ENCODE data around the gene SMAD3.

- TF ChIP-seq CTCF (IDR thresholded peaks at IDR 0.05), result no peak
- TF ChIP-seq POLR2A (IDR thresholded peaks at IDR 0.05), result no peak
These were observed 96.0 kb downstream of the SMAD3 start for GRCh38 chr15:67161412-67161811.
